ENCODE results near the gene TRAF7. TPM values are rescaled to one million over a fixed set of nuclear protein-coding genes. Genes with fewer than 3 reads are reported as not detected.

The TRAF7 gene
- total RNA-seq, 6 experiments from 2014 or later, result 40.9 to 56.2 (median 46.2) TPM

- H3K36me3 ChIP-seq, result peaks cover 0 to 51% (median 17%) of the 10 kb centered on the region in 4 donors
- no peaks in the 10 kb centered on the region for H3K9me3 ChIP-seq
- H3K4me1 ChIP-seq, result no peaks in the 10 kb centered on the region
- ATAC-seq, result no peak
- H3K4me3 ChIP-seq, result no peak overlapping the region
- no peak overlapping the region for H3K27ac ChIP-seq
- no CpG with 5 or more reads among the region's 4 CpGs for WGBS (ENCODE audit: insufficient coverage, low coverage, low lambda C conversion rate, missing lambda C conversion rate)
- intact Hi-C loops (cut with DNase I), result no loop called here
- TF ChIP-seq, protein P1, sequence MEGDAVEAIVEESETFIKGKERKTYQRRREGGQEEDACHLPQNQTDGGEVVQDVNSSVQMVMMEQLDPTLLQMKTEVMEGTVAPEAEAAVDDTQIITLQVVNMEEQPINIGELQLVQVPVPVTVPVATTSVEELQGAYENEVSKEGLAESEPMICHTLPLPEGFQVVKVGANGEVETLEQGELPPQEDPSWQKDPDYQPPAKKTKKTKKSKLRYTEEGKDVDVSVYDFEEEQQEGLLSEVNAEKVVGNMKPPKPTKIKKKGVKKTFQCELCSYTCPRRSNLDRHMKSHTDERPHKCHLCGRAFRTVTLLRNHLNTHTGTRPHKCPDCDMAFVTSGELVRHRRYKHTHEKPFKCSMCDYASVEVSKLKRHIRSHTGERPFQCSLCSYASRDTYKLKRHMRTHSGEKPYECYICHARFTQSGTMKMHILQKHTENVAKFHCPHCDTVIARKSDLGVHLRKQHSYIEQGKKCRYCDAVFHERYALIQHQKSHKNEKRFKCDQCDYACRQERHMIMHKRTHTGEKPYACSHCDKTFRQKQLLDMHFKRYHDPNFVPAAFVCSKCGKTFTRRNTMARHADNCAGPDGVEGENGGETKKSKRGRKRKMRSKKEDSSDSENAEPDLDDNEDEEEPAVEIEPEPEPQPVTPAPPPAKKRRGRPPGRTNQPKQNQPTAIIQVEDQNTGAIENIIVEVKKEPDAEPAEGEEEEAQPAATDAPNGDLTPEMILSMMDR (IDR thresholded peaks at IDR 0.05), result no peak
- no peak for TF ChIP-seq POLR2A (IDR thresholded peaks at IDR 0.05)
- no peak for DNase-seq
- no peaks in the 10 kb centered on the region for H3K27me3 ChIP-seq
Measured at GRCh38 chr16:2173916-2174315, 18.3 kb downstream of the TRAF7 start.

GRCh38 chr16:2174396-2175131 is 19.0 kb downstream of the TRAF7 start:
- Histone ChIP-seq H3K4me1 (no peaks in the 10 kb centered on the region), H3K9me3 (no peaks in the 10 kb centered on the region), H3K36me3 (peaks cover 0 to 51% (median 17%) of the 10 kb centered on the region in 4 donors), H3K4me3 (no peak overlapping the region), H3K27ac (no peak overlapping the region), H3K27me3 (no peaks in the 10 kb centered on the region)
- no peak for TF ChIP-seq POLR2A (IDR thresholded peaks at IDR 0.05)
- TF ChIP-seq, protein P1 (IDR thresholded peaks at IDR 0.05), result no peak
- no peak for ATAC-seq
- intact Hi-C loops (cut with DNase I), result no loop called here
- no CpG with 5 or more reads among the region's 21 CpGs for WGBS (ENCODE audit: insufficient coverage, low coverage, low lambda C conversion rate, missing lambda C conversion rate)
- no peak for DNase-seq

DNA sequence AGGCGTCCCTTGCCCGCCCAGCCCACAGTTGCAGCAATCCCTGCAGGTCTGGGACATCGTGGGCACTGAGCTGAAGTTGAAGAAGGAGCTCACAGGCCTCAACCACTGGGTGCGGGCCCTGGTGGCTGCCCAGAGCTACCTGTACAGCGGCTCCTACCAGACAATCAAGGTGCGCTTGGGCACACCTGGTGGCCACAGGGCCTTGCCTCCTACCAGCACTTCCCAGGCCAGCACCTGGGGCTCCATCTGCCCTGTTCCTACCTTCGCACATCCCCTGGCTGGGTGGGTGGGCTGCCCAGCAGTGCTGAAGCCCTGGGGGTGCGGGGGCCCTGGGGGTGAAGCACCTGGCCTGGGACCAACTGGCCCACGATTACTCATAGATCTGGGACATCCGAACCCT is 19.9 kb downstream of the TRAF7 start:
- Histone ChIP-seq H3K27me3 (no peaks in the 10 kb centered on the region), H3K4me1 (no peaks in the 10 kb centered on the region), H3K4me3 (no peak overlapping the region), H3K36me3 (peaks cover 0 to 51% (median 17%) of the 10 kb centered on the region in 4 donors), H3K9me3 (no peaks in the 10 kb centered on the region), H3K27ac (no peak overlapping the region)
- WGBS (ENCODE audit: insufficient coverage, low coverage, low lambda C conversion rate, missing lambda C conversion rate), result 100% methylated on average over 2 of the region's 10 CpGs
- TF ChIP-seq, protein P1 (IDR thresholded peaks at IDR 0.05), result no peak
- TF ChIP-seq POLR2A (IDR thresholded peaks at IDR 0.05), result no peak
- intact Hi-C loops (cut with DNase I), result no loop called here
- ATAC-seq (no peak), DNase-seq (no peak)

GRCh38 chr16:2176047-2176446 is 20.5 kb downstream of the TRAF7 start:
- Histone ChIP-seq H3K4me1 (no peaks in the 10 kb centered on the region), H3K27me3 (no peaks in the 10 kb centered on the region), H3K9me3 (no peaks in the 10 kb centered on the region), H3K4me3 (no peak overlapping the region), H3K36me3 (peaks cover 0 to 51% (median 17%) of the 10 kb centered on the region in 4 donors), H3K27ac (no peak overlapping the region)
- WGBS (ENCODE audit: insufficient coverage, low coverage, low lambda C conversion rate, missing lambda C conversion rate), result 98% methylated on average over 7 of the region's 23 CpGs
- no peak for DNase-seq
- ATAC-seq, result no peak
- TF ChIP-seq POLR2A (IDR thresholded peaks at IDR 0.05), result no peak
- intact Hi-C loops (cut with DNase I), result no loop called here

DNA sequence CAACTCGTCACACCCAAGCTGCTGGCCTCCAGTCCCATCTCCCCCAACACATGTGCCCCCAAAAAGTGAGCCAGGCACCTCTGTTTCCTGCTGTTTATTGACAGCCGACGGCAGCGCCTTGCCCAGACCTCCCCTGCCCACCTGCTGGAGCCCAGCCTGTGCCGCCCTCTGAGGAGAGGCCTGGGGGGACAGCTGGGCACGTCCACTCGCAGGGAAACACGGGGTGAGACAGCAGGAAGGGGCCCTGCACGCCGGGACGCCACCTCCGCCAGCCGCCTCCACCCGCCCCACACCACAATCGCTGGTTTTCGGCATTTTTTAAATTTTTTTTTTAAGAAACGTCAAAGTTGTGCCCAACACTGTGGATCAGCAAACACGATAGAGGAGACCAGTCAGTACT is 21.5 kb downstream of the TRAF7 start:
- Histone ChIP-seq H3K36me3 (peaks cover 0 to 41% (median 16%) of the 10 kb centered on the region in 4 donors), H3K4me1 (no peaks in the 10 kb centered on the region), H3K27ac (no peak overlapping the region), H3K9me3 (no peaks in the 10 kb centered on the region), H3K4me3 (no peak overlapping the region), H3K27me3 (no peaks in the 10 kb centered on the region)
- no peak for DNase-seq
- ATAC-seq, result no peak
- intact Hi-C loops (cut with DNase I), result no loop called here
- 94% methylated on average over 16 of the region's 18 CpGs for WGBS (ENCODE audit: insufficient coverage, low coverage, low lambda C conversion rate, missing lambda C conversion rate)
- TF ChIP-seq, protein P1 (IDR thresholded peaks at IDR 0.05), result no peak
- TF ChIP-seq POLR2A (IDR thresholded peaks at IDR 0.05), result no peak
